NCI-H2107 (cell line): ENCODE results near the gene RNF6.
"Not testable (repeated sequence)": the region's sequence is repeated elsewhere in the genome, so short reads cannot be mapped to it uniquely, and the experiment has no call there.

Experiments used
- DNase-seq: peaks from one replicate; lab custom pipeline; 2025; lab: John Stamatoyannopoulos, UW

RNF6 gene

DNA sequence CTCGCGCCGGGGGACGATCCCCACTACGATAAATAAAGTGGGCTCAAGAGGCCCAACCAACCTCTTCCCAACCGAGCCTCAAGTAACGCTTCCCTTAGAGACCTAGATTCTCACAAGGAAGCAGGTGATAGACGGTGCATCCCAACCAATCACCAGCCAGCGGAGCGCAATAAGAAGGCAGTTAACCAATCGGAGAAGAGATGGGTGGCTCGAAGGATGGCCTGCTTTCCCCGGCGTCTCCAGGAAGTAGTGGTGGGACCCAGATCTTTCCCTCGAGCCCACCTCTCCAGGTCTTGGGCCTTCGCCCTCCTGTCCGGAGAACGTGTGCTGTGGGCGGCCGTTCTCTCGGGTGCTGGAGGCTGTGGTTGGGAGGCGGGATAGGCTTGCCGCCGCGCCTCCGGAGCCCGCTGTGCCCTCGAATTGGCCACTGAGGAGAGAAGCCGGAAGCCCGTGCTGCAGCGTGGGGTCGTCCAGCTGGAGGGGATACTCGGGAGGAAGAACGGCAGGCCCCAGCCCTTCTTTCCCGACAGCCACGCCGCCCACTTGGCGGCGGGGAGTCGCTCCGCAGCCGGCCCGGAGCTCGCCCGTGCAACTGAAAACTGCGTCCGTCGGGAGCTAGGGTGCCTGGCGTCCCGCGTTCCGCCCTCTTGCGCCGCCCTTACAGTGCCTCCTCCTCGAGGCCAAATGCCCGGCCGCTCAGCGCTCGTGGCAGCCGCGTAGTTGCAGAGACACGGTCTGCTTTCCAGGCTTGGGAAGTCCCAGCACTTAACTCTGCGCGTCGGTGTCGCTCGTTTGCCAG, at the start of gene RNF6:
Gene RNF6 (minus strand): TSS at position 594 of the 799 bp plus-strand sequence. CDS start 2,665 bp downstream, outside the sequence.
- peak; percentile 86 for DNase-seq

DNA sequence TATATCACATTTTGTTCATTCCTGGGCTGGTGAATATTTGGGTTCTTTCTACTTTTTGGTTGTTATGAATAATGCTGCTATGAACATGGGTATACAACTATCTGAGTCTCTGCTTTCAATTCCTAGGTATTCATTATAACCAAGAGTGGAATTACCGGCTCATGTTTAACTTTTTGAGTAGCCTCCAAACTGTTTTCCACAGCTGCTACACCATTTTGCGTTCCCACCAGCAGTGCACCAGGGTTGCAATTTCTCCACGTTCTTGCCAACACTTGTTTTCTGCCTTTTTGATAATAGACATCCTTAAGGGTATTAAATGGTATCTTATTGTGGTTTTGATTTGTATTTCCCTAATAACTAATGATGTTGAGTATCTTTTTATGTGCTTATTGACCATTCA, 48.6 kb upstream of the RNF6 start:
- no peak for DNase-seq

DNA sequence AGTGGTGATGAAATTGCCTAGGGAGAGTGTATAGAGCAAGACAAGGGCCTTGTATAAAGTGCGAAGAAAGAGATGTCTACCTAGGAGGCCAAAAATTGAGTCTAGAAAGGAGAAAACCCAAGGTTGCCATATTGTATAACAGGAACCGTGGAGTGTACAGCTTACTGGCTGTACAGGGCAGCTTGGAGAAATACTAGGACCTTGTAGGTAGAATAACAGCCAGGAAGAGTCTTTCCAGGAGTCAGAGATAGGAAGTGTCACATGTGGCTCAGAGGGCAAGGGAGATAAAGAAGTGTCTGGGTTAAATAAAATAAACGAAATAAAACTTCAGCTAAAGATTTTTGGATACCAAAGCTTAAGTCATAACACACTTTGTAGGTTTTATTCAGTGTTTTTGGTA, 44.2 kb upstream of the RNF6 start:
- DNase-seq = no peak

DNA sequence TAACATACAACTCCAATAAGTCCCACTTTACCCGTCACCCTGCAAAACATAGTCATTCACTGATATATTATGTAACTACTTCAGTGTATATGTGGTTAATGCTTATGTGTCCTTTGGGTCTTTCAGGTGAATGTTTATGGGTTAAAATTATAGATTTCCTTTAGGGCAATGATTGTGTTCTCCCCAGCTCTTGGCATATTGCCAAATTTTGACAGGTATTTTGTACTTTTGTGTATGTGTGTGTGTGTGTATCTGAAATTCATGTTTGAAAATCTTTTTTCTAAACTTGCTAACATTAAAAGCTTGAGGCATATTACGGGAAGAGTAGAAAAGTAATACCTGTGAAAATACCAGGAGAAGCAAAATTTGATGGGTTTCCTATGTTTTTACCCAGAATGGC, 40.0 kb upstream of the RNF6 start:
- DNase-seq = no peak

DNA sequence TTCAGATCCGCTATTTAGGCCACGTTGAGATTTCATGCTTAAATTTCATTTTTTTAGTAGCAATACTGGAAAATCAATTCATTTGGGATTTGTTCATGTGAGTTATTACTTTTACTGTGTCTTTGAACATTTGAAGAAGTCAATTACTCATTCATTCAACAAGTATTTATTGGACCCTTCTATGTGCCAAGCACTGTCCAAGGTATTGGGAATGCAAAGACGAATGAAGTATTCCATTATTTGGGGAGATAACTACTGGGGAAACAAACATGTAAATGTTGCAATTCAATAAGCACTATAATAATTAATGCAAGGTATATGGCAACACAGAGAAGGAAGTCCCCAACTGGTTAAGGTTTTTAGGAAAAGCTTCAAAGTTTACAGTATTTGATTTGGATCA, 37.5 kb upstream of the RNF6 start:
- no peak for DNase-seq

DNA sequence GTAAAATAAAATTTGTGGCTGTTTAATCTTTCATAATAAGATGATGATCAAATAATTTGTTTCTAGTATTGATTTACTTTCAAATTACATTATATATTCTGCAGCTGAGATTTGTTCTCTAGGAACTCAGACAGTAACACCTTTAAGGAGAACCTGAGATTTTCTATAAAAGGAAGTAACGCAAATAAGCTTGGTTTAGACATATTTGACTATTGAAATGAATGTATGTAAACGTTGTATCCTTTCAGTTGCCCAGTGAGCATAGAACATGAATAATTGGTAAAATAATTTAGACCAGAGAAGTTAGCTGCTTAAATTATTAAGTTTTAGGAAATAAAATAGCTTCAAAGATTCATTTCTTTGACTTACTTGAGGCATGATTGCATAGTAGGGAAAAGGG, 34.9 kb upstream of the RNF6 start:
- DNase-seq = no peak

DNA sequence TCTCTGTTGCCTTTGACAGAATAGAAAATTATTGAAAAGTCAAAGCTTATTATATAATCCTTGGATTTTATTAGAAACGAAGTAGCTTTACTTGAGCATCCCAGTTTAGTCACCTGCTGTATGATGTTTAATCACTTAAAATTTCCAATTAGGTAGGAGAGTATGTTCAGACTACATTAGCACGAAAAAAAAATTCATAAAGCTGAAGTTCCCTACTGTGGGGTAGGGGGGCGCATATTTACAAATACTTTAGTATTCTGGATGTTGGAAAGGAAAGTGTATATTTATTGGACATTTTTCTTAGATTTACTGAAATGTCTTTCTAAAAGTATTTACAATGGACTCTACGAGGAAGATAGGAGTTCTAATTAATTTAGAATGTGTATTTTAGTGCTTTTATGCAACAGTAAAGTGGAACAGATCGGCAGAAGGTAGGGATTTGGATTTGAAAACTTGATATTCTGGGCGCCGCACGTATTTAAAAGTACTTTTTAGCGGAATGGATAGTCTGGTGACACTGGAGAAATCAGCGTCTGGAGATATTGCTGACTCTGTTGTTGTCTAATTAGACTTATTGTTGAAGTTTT, 33.7 kb upstream of the RNF6 start:
- no peak for DNase-seq

DNA sequence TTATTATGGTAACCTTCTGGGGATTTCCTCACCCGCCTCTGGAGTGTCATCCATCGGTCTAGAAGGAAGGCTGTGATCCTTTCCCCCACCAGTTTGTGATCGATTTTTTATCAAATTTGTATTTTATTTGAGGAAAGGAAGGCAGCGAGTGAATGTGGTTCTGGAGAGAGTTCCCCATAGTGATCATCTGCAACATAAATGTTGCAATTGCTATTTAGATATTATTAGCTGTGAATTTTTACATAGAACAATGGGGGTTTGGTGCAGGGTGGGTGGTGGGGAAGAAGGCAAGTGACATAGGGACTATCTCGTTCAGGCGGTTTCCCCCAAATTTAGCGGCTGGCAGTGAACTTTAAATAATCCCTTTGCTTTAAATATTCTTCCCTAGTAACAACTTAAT, 33.0 kb upstream of the RNF6 start:
- no peak for DNase-seq

DNA sequence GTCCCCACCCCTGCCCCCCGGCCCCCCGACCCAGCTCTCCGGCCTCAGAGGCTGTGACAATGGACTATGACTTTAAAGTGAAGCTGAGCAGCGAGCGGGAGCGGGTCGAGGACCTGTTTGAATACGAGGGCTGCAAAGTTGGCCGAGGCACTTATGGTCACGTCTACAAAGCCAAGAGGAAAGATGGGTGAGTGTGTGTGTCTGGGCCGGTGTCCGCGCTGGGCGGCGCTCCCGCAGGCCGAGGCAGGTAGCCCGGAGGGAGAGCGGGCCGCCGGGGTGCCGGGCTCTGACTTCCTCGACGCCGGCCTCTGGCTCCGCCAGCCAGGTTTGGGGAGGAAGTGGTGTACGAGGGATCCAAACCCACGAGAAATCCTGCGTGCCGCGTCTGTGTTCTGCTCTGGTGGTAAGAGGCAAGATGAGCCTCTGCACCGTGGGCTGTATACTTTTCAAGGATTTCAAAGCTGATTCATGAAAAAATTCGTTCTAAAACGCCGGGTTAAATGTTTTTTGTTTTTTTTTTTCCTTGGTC, 32.5 kb upstream of the RNF6 start:
- no peak for DNase-seq

DNA sequence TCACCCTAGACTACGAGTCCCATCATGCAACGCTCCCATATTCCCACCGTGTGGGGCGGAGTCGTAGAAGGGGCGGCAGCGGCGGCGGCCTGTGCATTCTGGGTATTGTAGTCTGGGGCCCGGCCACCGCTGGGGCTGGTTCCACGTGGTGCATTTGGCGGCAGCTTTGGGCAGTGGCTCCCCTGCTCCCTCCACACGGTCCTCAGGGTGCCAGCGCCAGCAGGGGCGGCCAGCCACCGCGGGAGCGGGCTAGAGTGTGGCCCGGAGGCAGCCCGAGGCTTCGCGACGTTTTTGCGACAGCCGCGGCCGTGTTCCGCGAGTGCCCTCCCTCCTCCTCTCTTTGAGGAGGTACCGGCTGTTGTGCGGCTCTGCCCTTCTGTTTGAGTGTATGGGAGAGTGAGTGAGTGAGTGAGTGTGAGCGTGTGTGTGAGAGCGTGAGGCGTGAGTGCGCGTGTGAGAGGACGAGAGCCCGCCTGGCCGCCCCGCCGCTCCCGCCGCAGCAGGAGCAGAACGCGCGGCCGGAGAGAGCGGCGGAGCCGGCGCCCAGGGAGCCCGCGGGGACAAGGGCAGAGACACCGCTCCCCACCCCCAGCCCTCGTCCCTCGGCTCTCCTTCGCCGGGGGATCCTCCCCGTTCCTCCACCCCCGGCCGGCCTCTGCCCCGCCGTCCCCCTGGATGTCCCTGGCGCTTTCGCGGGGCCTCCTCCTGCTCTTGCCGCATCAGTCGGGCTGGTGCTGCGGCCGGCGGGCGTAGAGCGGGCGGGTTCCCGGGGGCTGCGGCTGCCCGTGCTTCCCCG, 31.9 kb upstream of the RNF6 start, which contains the start of gene CDK8:
Gene CDK8 (plus strand): TSS at position 343 of the 796 bp plus-strand sequence. CDS start 513 bp downstream, outside the sequence.
- peak; percentile 78 for DNase-seq

DNA sequence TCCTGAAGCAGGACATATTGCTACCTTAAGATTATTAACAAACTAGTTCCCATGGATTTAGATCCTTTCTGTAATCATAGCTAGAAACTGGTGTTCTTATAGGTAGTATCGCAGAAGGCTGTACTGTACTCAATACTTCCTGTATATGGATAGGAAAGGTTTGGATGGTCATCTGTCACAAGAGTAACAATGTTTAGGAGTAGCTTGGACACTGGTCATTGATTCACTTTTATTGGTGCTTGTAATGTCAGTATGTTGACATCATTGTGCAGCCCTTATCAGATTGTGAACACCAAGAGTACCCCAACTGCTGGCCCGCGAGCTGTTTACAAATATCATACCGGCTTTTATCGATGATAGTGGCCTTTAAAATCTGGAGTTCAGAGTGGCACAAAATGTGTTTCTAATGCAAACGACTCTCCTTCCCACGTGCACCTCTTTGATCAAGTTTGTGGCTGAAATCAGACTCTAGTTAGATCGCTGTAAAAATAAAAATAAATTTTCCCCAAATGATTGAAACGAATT, 31.2 kb upstream of the RNF6 start:
- DNase-seq = no peak

DNA sequence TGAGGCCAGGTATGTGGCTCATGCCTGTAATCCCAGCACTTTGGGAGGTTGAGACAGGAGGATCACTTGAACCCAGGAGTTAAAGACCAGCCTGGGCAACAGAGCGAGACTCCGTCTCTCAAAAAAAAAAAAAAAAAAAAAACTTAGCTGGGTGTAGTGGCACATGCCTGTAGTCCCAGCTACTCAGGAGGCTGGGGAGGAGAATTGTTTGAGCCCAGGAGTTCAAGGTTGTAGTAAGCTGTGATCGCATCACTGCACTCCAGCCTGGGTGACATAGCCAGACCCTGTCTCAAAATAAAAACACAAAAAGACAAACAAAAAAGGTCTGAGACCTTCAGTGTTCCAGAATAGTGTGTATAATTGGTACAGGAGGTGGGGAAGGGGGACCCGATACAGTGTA, 29.9 kb upstream of the RNF6 start:
- not testable (repeated sequence) for DNase-seq

DNA sequence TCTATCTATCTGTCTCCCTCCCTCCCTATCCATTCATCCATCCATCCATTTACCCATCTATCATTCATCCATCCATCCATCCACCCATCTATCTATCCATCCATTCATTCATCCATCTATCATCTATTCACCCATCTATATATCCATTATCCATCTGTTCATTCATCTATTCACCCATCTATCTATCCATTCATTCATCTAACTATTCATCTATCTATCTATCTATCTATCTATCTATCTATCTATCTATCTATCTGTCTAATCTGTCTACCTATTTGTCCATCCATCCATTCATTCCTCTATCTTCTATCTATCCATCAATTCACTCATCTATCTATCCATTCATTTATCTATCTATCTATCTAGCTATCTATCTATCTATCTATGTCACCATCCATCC, 27.4 kb upstream of the RNF6 start:
- no peak for DNase-seq

DNA sequence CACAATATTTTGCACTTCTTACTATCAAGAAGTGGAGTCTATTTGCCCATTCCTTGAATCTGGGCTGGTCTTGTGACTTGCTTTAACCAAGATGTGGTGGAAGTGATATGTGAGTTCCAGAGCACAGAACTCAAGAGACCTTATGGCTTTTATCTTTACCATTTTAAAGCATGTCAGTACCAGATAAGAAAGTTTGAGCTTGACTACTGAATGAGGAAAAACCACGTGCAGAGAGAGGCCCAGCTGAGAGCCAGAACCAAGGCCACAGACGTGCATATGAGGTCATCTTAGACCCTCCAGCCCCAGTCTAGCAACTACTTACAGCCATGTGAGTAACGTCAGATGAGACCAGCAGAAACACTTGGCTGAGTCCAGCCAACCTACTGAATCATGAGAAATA, 25.5 kb upstream of the RNF6 start:
- no peak for DNase-seq

DNA sequence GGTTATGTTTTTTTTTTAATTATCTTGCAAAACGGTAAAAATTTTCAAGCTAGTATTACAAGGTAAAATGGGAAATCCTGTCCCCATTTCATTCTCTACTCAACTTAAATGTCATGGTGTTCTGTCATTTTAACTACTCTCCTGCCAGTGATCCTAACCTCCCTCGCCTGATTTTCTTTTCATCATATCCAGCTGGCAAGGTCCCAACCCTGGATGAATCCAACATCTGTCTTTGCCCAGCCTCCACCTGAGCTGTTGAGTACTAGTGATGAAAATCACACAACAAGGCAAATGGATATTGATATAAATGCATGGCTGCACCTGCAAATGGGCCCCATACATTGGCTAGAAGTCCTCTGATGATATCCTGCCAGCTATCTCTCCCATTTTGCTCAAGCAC, 24.9 kb upstream of the RNF6 start:
- no peak for DNase-seq

DNA sequence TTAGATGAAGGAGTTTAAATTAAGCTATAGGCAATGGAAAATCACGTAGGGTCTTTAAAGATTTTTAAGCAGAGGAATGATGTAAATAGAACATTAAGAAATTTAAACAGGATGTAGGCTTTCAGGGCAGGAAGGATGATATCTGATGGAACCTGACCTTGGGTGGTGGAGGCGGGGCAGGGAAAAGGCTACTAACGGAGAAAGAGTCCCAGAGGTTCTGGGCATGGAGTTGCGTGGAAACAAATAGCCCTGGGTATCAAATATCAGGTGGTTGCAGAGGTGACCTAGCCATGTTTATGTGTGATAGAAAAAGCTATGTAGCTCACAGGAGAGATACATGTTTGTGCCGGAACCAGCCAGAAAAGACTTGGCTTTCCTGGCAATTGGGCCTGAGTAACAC, 24.0 kb upstream of the RNF6 start:
- no peak for DNase-seq

DNA sequence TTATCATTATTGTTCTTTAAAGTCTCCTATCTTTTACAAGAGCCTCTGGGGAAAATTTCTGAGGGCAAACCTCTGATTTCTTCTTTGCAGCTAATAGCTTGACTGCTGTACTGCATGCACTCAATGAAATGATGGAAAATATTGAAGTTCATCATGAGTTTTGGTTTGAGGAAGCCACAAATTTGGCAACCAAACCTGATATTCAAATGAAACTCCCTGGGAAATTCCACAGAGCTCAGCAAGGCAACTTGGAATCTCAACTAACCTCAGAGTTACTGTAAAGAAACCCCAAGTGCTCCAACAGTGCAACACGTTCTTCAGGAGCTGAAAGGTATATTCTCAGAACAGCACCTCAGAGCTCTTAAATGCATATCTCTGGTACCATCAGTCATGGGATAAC, 14.2 kb upstream of the RNF6 start:
- no peak for DNase-seq

DNA sequence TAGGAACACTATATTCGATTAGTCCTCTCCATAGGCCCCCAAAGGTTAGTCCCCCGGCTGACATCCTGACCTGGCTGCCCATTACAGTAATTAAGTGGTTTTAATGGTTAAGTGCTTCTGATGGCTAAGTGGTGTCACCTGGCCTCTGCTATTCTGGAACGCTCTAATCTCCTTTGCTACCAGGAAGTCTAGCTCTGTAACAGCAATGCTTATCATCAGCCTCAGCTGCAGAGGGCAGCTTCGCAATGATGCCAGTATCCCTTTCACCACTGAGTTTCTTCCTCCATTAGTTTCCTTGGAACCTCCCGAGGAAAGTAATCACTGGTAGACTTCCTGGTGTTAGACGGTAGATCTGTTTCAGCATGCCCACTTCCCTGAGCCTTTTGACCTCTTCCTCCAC, 8.6 kb upstream of the RNF6 start:
- no peak for DNase-seq

DNA sequence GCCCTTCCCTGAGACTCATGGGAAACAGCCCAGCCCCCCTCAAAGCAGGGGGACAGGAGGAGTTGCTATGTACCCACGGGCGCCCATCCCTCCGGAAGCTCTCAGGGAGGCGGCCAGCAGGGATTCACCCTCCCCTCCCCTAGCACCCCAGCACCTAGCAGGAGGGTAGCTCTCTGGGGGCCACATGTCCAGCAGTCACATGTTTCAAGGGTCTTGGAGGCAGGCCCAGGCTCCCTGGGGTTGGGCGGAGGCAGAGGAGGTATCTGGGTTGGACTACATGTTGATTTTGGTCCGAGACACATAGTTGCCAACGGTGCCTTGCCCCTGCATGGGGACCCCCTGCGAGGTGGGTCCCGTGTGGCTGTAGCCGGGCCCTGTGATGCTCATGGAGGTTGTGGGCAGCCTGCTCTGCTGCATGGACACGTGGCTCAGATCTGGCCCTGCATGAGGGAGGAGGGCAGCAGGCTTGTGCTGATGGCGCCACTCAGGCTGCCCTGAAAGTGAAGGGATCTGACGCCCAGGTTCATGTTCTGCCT, 7.0 kb upstream of the RNF6 start:
- no peak for DNase-seq

DNA sequence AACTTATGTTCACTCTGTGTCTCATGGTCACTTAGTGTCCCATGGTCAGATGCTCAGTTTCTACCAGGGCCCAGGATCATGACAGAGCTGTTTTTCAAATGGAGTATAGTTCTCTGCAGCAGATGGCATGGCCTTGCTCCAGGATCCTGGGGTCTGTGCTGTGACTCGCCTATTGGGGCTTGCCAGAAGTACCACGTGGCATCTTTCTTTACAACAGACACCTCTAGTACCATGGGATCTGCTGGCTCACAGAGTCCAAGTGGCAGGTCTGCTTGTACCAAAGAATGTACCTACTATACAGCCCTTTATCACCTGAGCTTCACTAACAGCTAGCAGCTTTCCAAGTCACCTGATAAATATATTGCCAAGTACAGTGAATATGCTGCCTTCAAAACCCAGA, 6.0 kb upstream of the RNF6 start:
- DNase-seq = no peak

DNA sequence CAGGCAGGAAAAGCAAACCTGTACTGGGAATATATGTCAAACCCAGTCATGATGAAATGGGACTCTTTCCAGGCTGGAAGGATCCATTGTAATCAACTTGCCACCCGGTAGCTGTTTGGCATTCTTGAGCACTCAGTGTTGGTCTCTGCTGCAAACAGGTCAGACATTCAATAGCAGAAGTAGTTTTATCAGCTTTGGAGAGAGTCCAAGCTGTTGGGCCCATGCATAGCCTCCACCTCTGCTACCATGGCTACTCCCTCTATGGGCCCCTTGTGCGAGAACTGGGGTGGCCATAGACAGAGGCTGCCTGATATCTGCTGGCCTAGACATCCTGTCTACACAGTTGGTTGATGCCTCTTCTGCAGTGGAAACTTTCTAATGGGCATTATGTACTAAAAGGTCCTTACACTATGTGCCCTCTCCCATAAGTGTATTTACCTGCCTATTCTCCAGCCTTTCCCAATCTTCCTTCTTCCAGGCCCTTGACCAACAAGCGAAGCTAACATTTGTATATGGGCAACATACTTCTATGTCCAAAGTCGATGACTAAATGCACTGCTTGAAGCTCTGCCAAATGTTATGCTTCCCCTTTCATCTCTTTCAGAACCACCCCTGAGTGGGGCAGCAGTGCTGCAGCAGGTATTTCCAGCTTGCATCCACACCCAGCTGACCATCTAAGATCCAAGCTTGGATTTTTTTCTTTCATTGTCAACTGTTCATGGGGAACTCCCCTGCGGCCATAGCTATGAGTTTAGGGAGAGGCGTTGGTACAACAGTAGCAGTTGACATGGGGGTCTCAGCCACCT, 5.3 kb upstream of the RNF6 start:
- DNase-seq = no peak
